K562 (cell line): ENCODE results near the gene SMIM3. TPM values are rescaled to one million over a fixed set of nuclear protein-coding genes. Genes with fewer than 3 reads are reported as not detected.

Source experiments
- ARID3A ChIP-seq: IDR thresholded peaks from 2 replicates; pipeline ENCODE4 v1.6.1; 2012; ENCODE audit warnings: low read depth, low read length, improper control_type of control experiment, borderline replicate concordance
- CBFA2T3 ChIP-seq: fragments of 450-650 bp; IDR thresholded peaks from 2 replicates; pipeline ENCODE4 v1.6.1; 2017
- CHD1 ChIP-seq: fragments of 200-600 bp; sonication (generic); IDR thresholded peaks from one replicate; pipeline ENCODE4 v1.6.1; 2012; ENCODE audit warnings: mild to moderate bottlenecking, moderate library complexity, low read length, inconsistent platforms
- CHD4 ChIP-seq: fragments of 200-600 bp; sonication (generic); IDR thresholded peaks from 3 replicates; pipeline ENCODE4 v1.6.1; 2012; ENCODE audit warnings: low read depth, mild to moderate bottlenecking, mixed read lengths, low read length, inconsistent platforms; ENCODE audit not compliant: insufficient read depth, insufficient replicate concordance, poor library complexity, severe bottlenecking
- COPS2 ChIP-seq: fragments of 450-650 bp; conservative IDR thresholded peaks from 2 replicates; pipeline ENCODE4 v1.6.1; 2016; ENCODE audit warnings: mild to moderate bottlenecking, moderate library complexity
- CREBBP ChIP-seq: IDR thresholded peaks from one replicate; pipeline ENCODE4 v1.6.1; 2012; ENCODE audit warnings: low read depth, mild to moderate bottlenecking, control low read depth, inconsistent platforms, low read length
- DNMT1 ChIP-seq: fragments of 450-650 bp; IDR thresholded peaks from 2 replicates; pipeline ENCODE4 v1.6.1; 2016; ENCODE audit warnings: antibody characterized with exemption, mild to moderate bottlenecking
- ETS1 ChIP-seq: conservative IDR thresholded peaks from 2 replicates; pipeline ENCODE4 v1.6.1; 2011; ENCODE audit warnings: low read depth, mild to moderate bottlenecking, low read length; ENCODE audit not compliant: control insufficient read depth
- HDAC1 ChIP-seq, 2 experiments: fragments of 450-650 bp; IDR thresholded peaks; 2 replicates each; pipeline ENCODE4 v1.6.1; 2016 to 2017; ENCODE audit warnings: inconsistent platforms in 1 of 2, mild to moderate bottlenecking in 1 of 2, moderate library complexity in 1 of 2
- L3MBTL2 ChIP-seq: fragments of 450-650 bp; IDR thresholded peaks from 2 replicates; pipeline ENCODE4 v1.6.1; 2016; ENCODE audit warnings: mild to moderate bottlenecking, moderate library complexity
- OTX1 ChIP-seq: fragments of 450-650 bp; formaldehyde crosslinking; IDR thresholded peaks from 2 replicates; pipeline ENCODE4 v1.4.0; 2022; ENCODE audit warnings: mild to moderate bottlenecking
- PHF8 ChIP-seq: fragments of 200-600 bp; sonication (generic); IDR thresholded peaks from 2 replicates; pipeline ENCODE4 v1.6.1; 2012; ENCODE audit warnings: mixed run types, mild to moderate bottlenecking, inconsistent platforms, low read length, moderate library complexity, borderline replicate concordance
- SAFB2 ChIP-seq: fragments of 200-400 bp; formaldehyde crosslinking; IDR thresholded peaks from 2 replicates; pipeline ENCODE4 v1.6.1; 2018; ENCODE audit warnings: borderline replicate concordance, low read length, low read depth, moderate library complexity; ENCODE audit not compliant: severe bottlenecking
- SAP30 ChIP-seq: fragments of 200-600 bp; sonication (generic); IDR thresholded peaks from 2 replicates; pipeline ENCODE4 v1.6.1; 2012; ENCODE audit warnings: borderline replicate concordance, low read depth, mild to moderate bottlenecking, moderate library complexity, low read length, control low read depth, inconsistent platforms; ENCODE audit not compliant: insufficient read depth, poor library complexity, severe bottlenecking
- TCF15 ChIP-seq: fragments of 250-450 bp; sonication (Bioruptor Pico); IDR thresholded peaks from 2 replicates; pipeline ENCODE4 v1.8.0; 2022; ENCODE audit warnings: moderate library complexity, mild to moderate bottlenecking, inconsistent platforms
- TCF7 ChIP-seq: sonication (generic); IDR thresholded peaks from 2 replicates; pipeline ENCODE4 v1.6.1; 2016; ENCODE audit warnings: antibody characterized with exemption, borderline replicate concordance
- TFAP4 ChIP-seq: sonication (generic); formaldehyde crosslinking; IDR thresholded peaks from 2 replicates; pipeline ENCODE4 v1.8.0; 2022; ENCODE audit warnings: missing genetic modification reagents, mild to moderate bottlenecking, moderate library complexity, borderline replicate concordance
- XRCC5 ChIP-seq: fragments of 200-400 bp; formaldehyde crosslinking; IDR thresholded peaks from 2 replicates; pipeline ENCODE4 v1.6.1; 2017; ENCODE audit warnings: low read depth, mild to moderate bottlenecking, low read length
- ZC3H8 ChIP-seq: fragments of 450-650 bp; IDR thresholded peaks from 2 replicates; pipeline ENCODE4 v1.6.1; 2017
- ZEB2 ChIP-seq: fragments of 450-650 bp; IDR thresholded peaks from 2 replicates; pipeline ENCODE4 v1.6.1; 2016
- ZNF12 ChIP-seq: sonication (generic); formaldehyde crosslinking; IDR thresholded peaks from 2 replicates; pipeline ENCODE4 v1.4.0; 2020; ENCODE audit warnings: mild to moderate bottlenecking, missing genetic modification reagents
- ZNF197 ChIP-seq: fragments of 200-800 bp; sonication (Bioruptor generic); IDR thresholded peaks from 2 replicates; pipeline ENCODE4 v1.6.1; 2016; ENCODE audit warnings: low read depth, missing genetic modification characterization, missing compliant biosample characterization
- ZNF347 ChIP-seq: fragments of 450-650 bp; formaldehyde crosslinking; IDR thresholded peaks from 2 replicates; pipeline ENCODE4 v1.4.0; 2020; ENCODE audit warnings: low read depth, mild to moderate bottlenecking, moderate library complexity
- ZNF584 ChIP-seq: fragments of 200-800 bp; sonication (Bioruptor generic); IDR thresholded peaks from 2 replicates; pipeline ENCODE4 v1.6.1; 2016; ENCODE audit warnings: low read depth, mild to moderate bottlenecking, missing genetic modification characterization, missing compliant biosample characterization
- polyA plus RNA-seq, 8 experiments: library from polyadenylated mRNA; depleted of rRNA in 4 of 8; stranded (reverse) in 5 of 8; unstranded in 3 of 8; fragments of >200 nt; fragmentation: Nextera tagmentation in 2 of 8; fragmentation: Illumina TruSeq in 1 of 8; extraction: Ambion mirVana in 2 of 8; extraction: Trizol in 1 of 8; gene quantifications; 2 replicates each; pipeline versions ENCODE4 v1.2.1 to v1.2.3, GENCODE V29; 2011 to 2014; ENCODE audit warnings: inconsistent platforms in 1 of 8, missing spikeins in 1 of 8
- total RNA-seq, 7 experiments: library from RNA; depleted of rRNA in 6 of 7; stranded (reverse); fragments of >200 nt in 6 of 7; fragmentation: Illumina TruSeq in 2 of 7; extraction: Trizol in 2 of 7; gene quantifications; 2 replicates each; pipeline versions ENCODE4 v1.2.1 to v1.2.3, GENCODE V29; 2011 to 2021; ENCODE audit warnings: low replicate concordance in 1 of 7

The SMIM3 gene
- total and polyA plus RNA-seq, 9 of the 15 experiments (the other 6 are each of a cell fraction or from before 2014, with no cell fraction given), result 4.1 to 27.7 (median 13.6) TPM

GRCh38 chr5:150778517-150779396 is at the start of gene SMIM3 (continued):
- TF ChIP-seq TCF15 (no peak), HDAC1 (IDR thresholded peaks at IDR 0.05) (peak in 1 of 2 experiments; percentile 46; a peak in 1 of 4 replicates), CHD1 (peak; percentile 82), ZEB2 (peak; percentile 23; the same call in 1 of the 2 replicates), SAP30 (no peak), TCF7 (no peak), CBFA2T3 (peak; percentile 27; the same call in 1 of the 2 replicates), OTX1 (CRISPR knock-in tag) (no peak), CHD4 (no peak), COPS2 (no peak), L3MBTL2 (peak; percentile 69; the same call in 1 of the 2 replicates), SAFB2 (no peak), ZNF347 (CRISPR knock-in tag) (no peak), DNMT1 (no peak), ZNF584 (CRISPR knock-in tag) (peak; percentile 39; the same call in 1 of the 2 replicates), ETS1 (no peak; the same call in 1 of the 2 replicates), ZNF197 (CRISPR knock-in tag) (no peak), PHF8 (peak; percentile 73; the same call in 1 of the 2 replicates), ZC3H8 (0 out of 2 replicates have a peak, but pooled peaks have one; percentile 28), ARID3A (no peak), ZNF12 (CRISPR knock-in tag) (no peak; the same call in 1 of the 2 replicates), CREBBP (no peak), TFAP4 (peak; percentile 54; the same call in 1 of the 2 replicates), XRCC5 (no peak)
